Measurements from ENCODE around the gene SEC61B.

- TF ChIP-seq MYC (IDR thresholded peaks at IDR 0.05; ENCODE audit: low read depth, low read length) = no peak
- TF ChIP-seq, protein P1, sequence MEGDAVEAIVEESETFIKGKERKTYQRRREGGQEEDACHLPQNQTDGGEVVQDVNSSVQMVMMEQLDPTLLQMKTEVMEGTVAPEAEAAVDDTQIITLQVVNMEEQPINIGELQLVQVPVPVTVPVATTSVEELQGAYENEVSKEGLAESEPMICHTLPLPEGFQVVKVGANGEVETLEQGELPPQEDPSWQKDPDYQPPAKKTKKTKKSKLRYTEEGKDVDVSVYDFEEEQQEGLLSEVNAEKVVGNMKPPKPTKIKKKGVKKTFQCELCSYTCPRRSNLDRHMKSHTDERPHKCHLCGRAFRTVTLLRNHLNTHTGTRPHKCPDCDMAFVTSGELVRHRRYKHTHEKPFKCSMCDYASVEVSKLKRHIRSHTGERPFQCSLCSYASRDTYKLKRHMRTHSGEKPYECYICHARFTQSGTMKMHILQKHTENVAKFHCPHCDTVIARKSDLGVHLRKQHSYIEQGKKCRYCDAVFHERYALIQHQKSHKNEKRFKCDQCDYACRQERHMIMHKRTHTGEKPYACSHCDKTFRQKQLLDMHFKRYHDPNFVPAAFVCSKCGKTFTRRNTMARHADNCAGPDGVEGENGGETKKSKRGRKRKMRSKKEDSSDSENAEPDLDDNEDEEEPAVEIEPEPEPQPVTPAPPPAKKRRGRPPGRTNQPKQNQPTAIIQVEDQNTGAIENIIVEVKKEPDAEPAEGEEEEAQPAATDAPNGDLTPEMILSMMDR (IDR thresholded peaks at IDR 0.05; ENCODE audit: extremely low read depth in 1 of 2, insufficient read depth in 1 of 2, low read depth in 1 of 2, low read length in 2 of 2) = no peak
Measured at GRCh38 chr9:99197124-99197630, 24.9 kb upstream of the SEC61B start.

Data from endothelial cell of umbilical vein (primary cell).